T-helper 9 cell (primary cell): ENCODE results near the gene ERMP1.
"Not testable (repeated sequence)": the region's sequence is repeated elsewhere in the genome, so short reads cannot be mapped to it uniquely, and the experiment has no call there.

ENCODE experiments used
- DNase-seq: peaks from one replicate; pipeline ENCODE4 v3.0.0-alpha.2; 2020

Gene ERMP1

GRCh38 chr9:5779705-5780218 is 53.2 kb downstream of the ERMP1 start:
- DNase-seq, result not testable (repeated sequence)

- no peak for DNase-seq
Observed at GRCh38 chr9:5778805-5779204, 54.1 kb downstream of the ERMP1 start.

GRCh38 chr9:5773324-5773999 is 59.5 kb downstream of the ERMP1 start:
- no peak for DNase-seq

GRCh38 chr9:5767968-5768932 is 64.7 kb downstream of the ERMP1 start:
- no peak for DNase-seq

- DNase-seq, result no peak
Observed at GRCh38 chr9:5764130-5764868, 68.6 kb downstream of the ERMP1 start.

- no peak for DNase-seq
Observed at GRCh38 chr9:5762421-5762820, 70.5 kb downstream of the ERMP1 start.

- DNase-seq, result no peak
Observed at GRCh38 chr9:5760338-5760737, 72.6 kb downstream of the ERMP1 start.

GRCh38 chr9:5756633-5757032 is 76.3 kb downstream of the ERMP1 start:
- DNase-seq, result no peak

GRCh38 chr9:5750569-5750968 is 82.3 kb downstream of the ERMP1 start:
- no peak for DNase-seq

GRCh38 chr9:5749306-5749705 is 83.6 kb downstream of the ERMP1 start:
- DNase-seq, result no peak

GRCh38 chr9:5748438-5748837 is 84.5 kb downstream of the ERMP1 start:
- no peak for DNase-seq

GRCh38 chr9:5743109-5743508 is 89.8 kb downstream of the ERMP1 start:
- DNase-seq, result no peak

- DNase-seq, result no peak
Observed at GRCh38 chr9:5736563-5737346, 96.2 kb downstream of the ERMP1 start.

- no peak for DNase-seq
Observed at GRCh38 chr9:5735072-5735471, 97.8 kb downstream of the ERMP1 start.
